ENCODE results near the gene TMC2.

DNA sequence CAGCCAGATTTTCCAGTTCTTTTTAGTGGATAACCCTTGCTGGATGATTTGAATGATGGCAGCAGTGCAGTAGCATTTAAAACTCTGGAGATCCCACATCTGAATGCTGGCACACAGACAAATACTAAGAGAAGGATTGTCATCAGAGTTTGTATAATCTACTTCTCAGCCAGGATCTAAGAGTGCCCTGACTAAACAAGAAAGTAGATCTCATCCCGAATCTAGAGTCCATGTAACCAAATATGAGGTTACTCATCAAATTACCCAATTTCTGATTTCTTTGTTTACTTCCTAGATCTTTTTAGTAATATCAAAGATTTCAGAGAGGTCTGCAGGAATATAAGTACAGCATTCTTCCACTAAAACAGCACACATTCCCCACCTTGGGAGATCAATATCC, 7.8 kb downstream of the TMC2 start:
- TF ChIP-seq, protein P1, sequence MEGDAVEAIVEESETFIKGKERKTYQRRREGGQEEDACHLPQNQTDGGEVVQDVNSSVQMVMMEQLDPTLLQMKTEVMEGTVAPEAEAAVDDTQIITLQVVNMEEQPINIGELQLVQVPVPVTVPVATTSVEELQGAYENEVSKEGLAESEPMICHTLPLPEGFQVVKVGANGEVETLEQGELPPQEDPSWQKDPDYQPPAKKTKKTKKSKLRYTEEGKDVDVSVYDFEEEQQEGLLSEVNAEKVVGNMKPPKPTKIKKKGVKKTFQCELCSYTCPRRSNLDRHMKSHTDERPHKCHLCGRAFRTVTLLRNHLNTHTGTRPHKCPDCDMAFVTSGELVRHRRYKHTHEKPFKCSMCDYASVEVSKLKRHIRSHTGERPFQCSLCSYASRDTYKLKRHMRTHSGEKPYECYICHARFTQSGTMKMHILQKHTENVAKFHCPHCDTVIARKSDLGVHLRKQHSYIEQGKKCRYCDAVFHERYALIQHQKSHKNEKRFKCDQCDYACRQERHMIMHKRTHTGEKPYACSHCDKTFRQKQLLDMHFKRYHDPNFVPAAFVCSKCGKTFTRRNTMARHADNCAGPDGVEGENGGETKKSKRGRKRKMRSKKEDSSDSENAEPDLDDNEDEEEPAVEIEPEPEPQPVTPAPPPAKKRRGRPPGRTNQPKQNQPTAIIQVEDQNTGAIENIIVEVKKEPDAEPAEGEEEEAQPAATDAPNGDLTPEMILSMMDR (IDR thresholded peaks at IDR 0.05): no peak
- no peak for TF ChIP-seq POLR2AphosphoS5 (IDR thresholded peaks at IDR 0.05; ENCODE audit: low read depth, low read length)
